HL-60 (cell line): ENCODE data around the gene PSMA8.
"Not testable (repeated sequence)": the region's sequence is repeated elsewhere in the genome, so short reads cannot be mapped to it uniquely, and the experiment has no call there.

ENCODE experiments used
- DNase-seq, 2 experiments: peaks; one replicate each; pipeline ENCODE4 v3.0.0-alpha.2; 2010 to 2020; ENCODE audit warnings: low read depth in 1 of 2, low spot score in 1 of 2
- H3K27ac ChIP-seq: fragments of 250-450 bp; sonication (Bioruptor Pico); replicated peaks from 2 replicates; pipeline ENCODE4 v1.5.1; 2020; ENCODE audit warnings: mild to moderate bottlenecking, moderate library complexity
- H3K27me3 ChIP-seq: fragments of 250-450 bp; sonication (Bioruptor Pico); 2 replicates; pipeline ENCODE4 v1.5.1; 2021; ENCODE audit warnings: mild to moderate bottlenecking, moderate library complexity; ENCODE audit not compliant: insufficient read depth, poor library complexity, severe bottlenecking
- H3K4me3 ChIP-seq: replicated peaks from 2 replicates; pipeline ENCODE4 v1.5.1; 2011; ENCODE audit warnings: mild to moderate bottlenecking, control low read depth, low read length; ENCODE audit not compliant: insufficient read depth
- CTCF ChIP-seq: IDR thresholded peaks from one replicate; pipeline ENCODE4 v1.5.1; 2011; ENCODE audit warnings: low read length, control low read depth, inconsistent platforms; ENCODE audit not compliant: insufficient read depth
- GABPA ChIP-seq: IDR thresholded peaks from 2 replicates; pipeline ENCODE4 v1.6.1; 2012; ENCODE audit warnings: low read depth
- POLR2AphosphoS5 ChIP-seq: IDR thresholded peaks from 2 replicates; pipeline ENCODE4 v1.6.1; 2012; ENCODE audit warnings: low read depth
- SPI1 ChIP-seq: IDR thresholded peaks from 2 replicates; pipeline ENCODE4 v1.6.1; 2012; ENCODE audit warnings: low read depth, mild to moderate bottlenecking, borderline replicate concordance
- TF ChIP-seq, protein P1 (sequence below): IDR thresholded peaks from 2 replicates; pipeline ENCODE4 v1.6.1; 2012; ENCODE audit warnings: low read depth; ENCODE audit not compliant: insufficient replicate concordance

PSMA8 gene

GRCh38 chr18:26196605-26197004, 62.9 kb downstream of the PSMA8 start:
- TF ChIP-seq, protein P1, sequence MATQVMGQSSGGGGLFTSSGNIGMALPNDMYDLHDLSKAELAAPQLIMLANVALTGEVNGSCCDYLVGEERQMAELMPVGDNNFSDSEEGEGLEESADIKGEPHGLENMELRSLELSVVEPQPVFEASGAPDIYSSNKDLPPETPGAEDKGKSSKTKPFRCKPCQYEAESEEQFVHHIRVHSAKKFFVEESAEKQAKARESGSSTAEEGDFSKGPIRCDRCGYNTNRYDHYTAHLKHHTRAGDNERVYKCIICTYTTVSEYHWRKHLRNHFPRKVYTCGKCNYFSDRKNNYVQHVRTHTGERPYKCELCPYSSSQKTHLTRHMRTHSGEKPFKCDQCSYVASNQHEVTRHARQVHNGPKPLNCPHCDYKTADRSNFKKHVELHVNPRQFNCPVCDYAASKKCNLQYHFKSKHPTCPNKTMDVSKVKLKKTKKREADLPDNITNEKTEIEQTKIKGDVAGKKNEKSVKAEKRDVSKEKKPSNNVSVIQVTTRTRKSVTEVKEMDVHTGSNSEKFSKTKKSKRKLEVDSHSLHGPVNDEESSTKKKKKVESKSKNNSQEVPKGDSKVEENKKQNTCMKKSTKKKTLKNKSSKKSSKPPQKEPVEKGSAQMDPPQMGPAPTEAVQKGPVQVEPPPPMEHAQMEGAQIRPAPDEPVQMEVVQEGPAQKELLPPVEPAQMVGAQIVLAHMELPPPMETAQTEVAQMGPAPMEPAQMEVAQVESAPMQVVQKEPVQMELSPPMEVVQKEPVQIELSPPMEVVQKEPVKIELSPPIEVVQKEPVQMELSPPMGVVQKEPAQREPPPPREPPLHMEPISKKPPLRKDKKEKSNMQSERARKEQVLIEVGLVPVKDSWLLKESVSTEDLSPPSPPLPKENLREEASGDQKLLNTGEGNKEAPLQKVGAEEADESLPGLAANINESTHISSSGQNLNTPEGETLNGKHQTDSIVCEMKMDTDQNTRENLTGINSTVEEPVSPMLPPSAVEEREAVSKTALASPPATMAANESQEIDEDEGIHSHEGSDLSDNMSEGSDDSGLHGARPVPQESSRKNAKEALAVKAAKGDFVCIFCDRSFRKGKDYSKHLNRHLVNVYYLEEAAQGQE: no peak
- TF ChIP-seq POLR2AphosphoS5: no peak
- TF ChIP-seq SPI1: no peak
- no peak for DNase-seq
- H3K27ac ChIP-seq: no peak overlapping the region
- H3K27me3 ChIP-seq: no peaks in the 10 kb centered on the region
- no peak overlapping the region for H3K4me3 ChIP-seq

DNA sequence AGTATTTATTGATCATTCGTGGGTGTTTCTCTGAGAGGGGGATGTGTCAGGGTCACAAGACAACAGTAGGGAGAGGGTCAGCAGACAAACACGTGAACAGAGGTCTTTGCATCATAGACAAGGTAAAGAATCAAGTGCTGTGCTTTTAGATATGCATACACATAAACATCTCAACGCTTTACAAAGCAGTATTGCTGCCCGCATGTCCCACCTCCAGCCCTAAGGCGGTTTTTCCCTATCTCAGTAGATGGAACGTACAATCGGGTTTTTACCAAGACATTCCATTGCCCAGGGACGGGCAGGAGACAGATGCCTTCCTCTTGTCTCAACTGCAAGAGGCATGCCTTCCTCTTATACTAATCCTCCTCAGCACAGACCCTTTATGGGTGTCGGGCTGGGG, 68.3 kb downstream of the PSMA8 start:
- not testable (repeated sequence) for H3K4me3 ChIP-seq, H3K27me3 ChIP-seq, DNase-seq, H3K27ac ChIP-seq

- H3K27ac ChIP-seq: no peak overlapping the region
- TF ChIP-seq, protein P1: no peak
- TF ChIP-seq POLR2AphosphoS5 (no peak), GABPA (no peak), CTCF (no peak), SPI1 (no peak)
- no peak overlapping the region for H3K4me3 ChIP-seq
- no peaks in the 10 kb centered on the region for H3K27me3 ChIP-seq
- no peak for DNase-seq
Observed at GRCh38 chr18:26205318-26205717, 71.6 kb downstream of the PSMA8 start.

- TF ChIP-seq GABPA: no peak
- TF ChIP-seq SPI1: no peak
- no peak for TF ChIP-seq CTCF
- no peak for TF ChIP-seq POLR2AphosphoS5
- TF ChIP-seq, protein P1: no peak
- no peak for DNase-seq
Observed at GRCh38 chr18:26206488-26206887, 72.8 kb downstream of the PSMA8 start.

More at GRCh38 chr18:26206488-26206887, 72.8 kb downstream of the PSMA8 start:
- no peak overlapping the region for H3K4me3 ChIP-seq
- no peaks in the 10 kb centered on the region for H3K27me3 ChIP-seq
- no peak overlapping the region for H3K27ac ChIP-seq
